Prostate gland (tissue), 2 donors: ENCODE measurements around the gene TPRX1. TPM values are rescaled to one million over a fixed set of nuclear protein-coding genes. Genes with fewer than 3 reads are reported as not detected.
"Not testable (repeated sequence)": the region's sequence is repeated elsewhere in the genome, so short reads cannot be mapped to it uniquely, and the experiment has no call there.

Source experiments
- DNase-seq: peaks from one replicate; pipeline ENCODE4 v3.0.0-alpha.2; 2019; ENCODE audit warnings: low spot score
- H3K27ac ChIP-seq, 2 donors: fragments of 200-600 bp; sonication (generic); 2 replicates each; pipeline ENCODE4 v1.5.1; 2017 to 2019
- H3K27me3 ChIP-seq: fragments of 200-600 bp; sonication (generic); replicated peaks from 2 replicates; pipeline ENCODE4 v1.5.1; 2019; ENCODE audit not compliant: insufficient read depth
- H3K36me3 ChIP-seq, 2 donors: fragments of 200-600 bp; sonication (generic); 1 replicate in 1 of 2; 2 replicates in 1 of 2; pipeline versions ENCODE4 v1.5.1 to v1.8.1; 2017 to 2019
- H3K4me1 ChIP-seq: fragments of 200-600 bp; sonication (generic); replicated peaks from 2 replicates; pipeline ENCODE4 v1.5.1; 2019
- H3K4me3 ChIP-seq, 2 donors: fragments of 200-600 bp; sonication (generic); 2 replicates each; pipeline ENCODE4 v1.5.1; 2017 to 2019
- H3K9me3 ChIP-seq: fragments of 200-600 bp; sonication (generic); 2 replicates; pipeline ENCODE4 v1.5.1; 2017
- POLR2A ChIP-seq: fragments of 450-650 bp; IDR thresholded peaks from one replicate; pipeline ENCODE4 v1.6.1; 2016; ENCODE audit warnings: antibody characterized with exemption, mild to moderate bottlenecking
- POLR2AphosphoS5 ChIP-seq: sonication (generic); formaldehyde crosslinking; IDR thresholded peaks from one replicate; pipeline ENCODE4 v1.6.1; 2017; ENCODE audit warnings: antibody characterized with exemption
- WGBS: methylation state at CpG from one replicate; pipeline ENCODE4 v1.1.5; 2018; 5-methylcytosine and 5-hydroxymethylcytosine counted together
- intact Hi-C: fragments of 100-400 bp; cut with DNase I; formaldehyde crosslinking; loops from one replicate; pipeline ENCODE4 v1.14.2; 2022
- total RNA-seq, 2 donors: library from RNA; depleted of rRNA; stranded (reverse); fragments of >200 nt; gene quantifications; one replicate each; pipeline ENCODE4 v1.1.0, GENCODE V29; 2016
- TF ChIP-seq, protein P1 (sequence below), 4 experiments: fragments of 200-600 bp in 2 of 4; fragments of 450-650 bp in 2 of 4; sonication (generic) in 2 of 4; IDR thresholded peaks; 1 replicate in 3 of 4; 2 replicates in 1 of 4; pipeline ENCODE4 v1.5.1; 2016 to 2019; ENCODE audit warnings: antibody characterized with exemption in 4 of 4, mild to moderate bottlenecking in 2 of 4, moderate library complexity in 2 of 4

Gene TPRX1
- total RNA-seq, 2 donors from 2014 or later = 0.91 TPM; not detected in 1

DNA sequence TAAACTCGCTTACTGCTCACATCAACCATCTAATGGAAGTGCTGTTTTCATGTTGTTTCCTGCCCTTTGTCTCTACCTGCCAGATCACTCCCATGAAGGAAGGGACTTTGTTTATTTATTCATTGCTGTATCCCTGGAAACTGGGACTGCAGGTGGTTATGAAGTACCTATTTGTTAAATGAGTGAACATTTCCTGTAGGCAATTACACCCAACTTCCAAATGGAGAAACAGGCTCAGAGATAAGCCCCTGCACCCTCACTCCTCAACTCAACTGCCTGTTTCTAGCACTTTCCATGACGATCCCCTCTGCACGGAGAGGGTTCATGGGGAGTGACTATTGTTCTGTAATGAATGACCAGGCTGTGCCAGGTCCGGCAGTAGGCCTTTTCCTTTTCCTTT is 27.8 kb downstream of the TPRX1 start:
- 43% methylated on average over 4 of the region's 4 CpGs for WGBS
- TF ChIP-seq, protein P1, sequence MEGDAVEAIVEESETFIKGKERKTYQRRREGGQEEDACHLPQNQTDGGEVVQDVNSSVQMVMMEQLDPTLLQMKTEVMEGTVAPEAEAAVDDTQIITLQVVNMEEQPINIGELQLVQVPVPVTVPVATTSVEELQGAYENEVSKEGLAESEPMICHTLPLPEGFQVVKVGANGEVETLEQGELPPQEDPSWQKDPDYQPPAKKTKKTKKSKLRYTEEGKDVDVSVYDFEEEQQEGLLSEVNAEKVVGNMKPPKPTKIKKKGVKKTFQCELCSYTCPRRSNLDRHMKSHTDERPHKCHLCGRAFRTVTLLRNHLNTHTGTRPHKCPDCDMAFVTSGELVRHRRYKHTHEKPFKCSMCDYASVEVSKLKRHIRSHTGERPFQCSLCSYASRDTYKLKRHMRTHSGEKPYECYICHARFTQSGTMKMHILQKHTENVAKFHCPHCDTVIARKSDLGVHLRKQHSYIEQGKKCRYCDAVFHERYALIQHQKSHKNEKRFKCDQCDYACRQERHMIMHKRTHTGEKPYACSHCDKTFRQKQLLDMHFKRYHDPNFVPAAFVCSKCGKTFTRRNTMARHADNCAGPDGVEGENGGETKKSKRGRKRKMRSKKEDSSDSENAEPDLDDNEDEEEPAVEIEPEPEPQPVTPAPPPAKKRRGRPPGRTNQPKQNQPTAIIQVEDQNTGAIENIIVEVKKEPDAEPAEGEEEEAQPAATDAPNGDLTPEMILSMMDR (IDR thresholded peaks at IDR 0.05) = no peak
- TF ChIP-seq POLR2A (no peak), POLR2AphosphoS5 (peak; percentile 85)
- H3K27me3 ChIP-seq = no peaks in the 10 kb centered on the region
- peaks cover 6% of the 10 kb centered on the region for H3K4me1 ChIP-seq
- intact Hi-C loops = loop anchor here (5.0 kb wide), 1 partner anchor 59 kb away; no protein-coding TSS in a partner anchor
- peaks cover 0 to 4% of the 10 kb centered on the region in 2 donors for H3K36me3 ChIP-seq
- peak; percentile 40 for DNase-seq
- H3K4me3 ChIP-seq = no peak overlapping the region
- H3K27ac ChIP-seq = peak overlapping the region in 1 of 2 donors; percentile 99
- H3K9me3 ChIP-seq = no peaks in the 10 kb centered on the region

DNA sequence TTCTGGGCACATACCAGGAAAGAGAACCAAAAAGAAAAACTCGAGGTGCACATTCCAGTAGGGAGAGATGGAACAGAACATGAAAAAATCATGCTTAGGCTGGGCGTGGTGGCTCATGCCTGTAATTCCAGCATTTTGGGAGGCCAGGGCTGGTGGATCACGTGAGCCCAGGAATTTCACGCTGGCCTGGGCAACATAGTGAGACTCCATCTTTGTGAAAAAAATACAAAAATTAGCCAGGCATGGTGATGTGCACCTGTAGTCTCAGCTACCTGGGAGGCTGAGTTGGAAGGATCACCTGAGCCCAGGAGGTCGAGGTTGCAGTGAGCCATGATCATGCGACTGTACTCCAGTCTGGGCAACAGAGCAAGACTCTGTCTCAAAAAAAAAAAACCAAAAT is 33.1 kb downstream of the TPRX1 start:
- H3K27ac ChIP-seq, H3K27me3 ChIP-seq, H3K4me1 ChIP-seq, H3K9me3 ChIP-seq, H3K4me3 ChIP-seq, H3K36me3 ChIP-seq, DNase-seq, intact Hi-C loops: not testable (repeated sequence)
- WGBS = 90% methylated on average over 6 of the region's 6 CpGs

DNA sequence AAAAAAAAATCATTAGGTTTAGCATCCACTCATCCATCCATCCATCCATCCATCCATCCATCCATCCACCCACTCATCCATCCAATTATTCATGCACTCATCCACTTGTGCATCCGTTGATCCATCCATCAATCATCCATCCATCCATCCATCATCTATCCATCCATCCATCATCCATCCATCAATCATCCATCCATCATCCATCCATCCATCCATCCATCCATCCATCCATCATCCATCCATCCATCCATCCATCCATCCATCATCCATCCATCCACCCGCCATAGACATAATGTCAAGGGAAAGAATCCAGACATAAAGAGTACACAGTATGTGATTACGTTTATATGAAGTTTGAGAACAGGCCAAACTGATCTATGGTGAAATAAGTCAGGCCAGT is 34.8 kb downstream of the TPRX1 start:
- no peak for DNase-seq
- intact Hi-C loops = no loop called here
- Histone ChIP-seq H3K27ac (no peak overlapping the region), H3K36me3 (no peaks in the 10 kb centered on the region), H3K4me1 (no peaks in the 10 kb centered on the region), H3K9me3 (no peaks in the 10 kb centered on the region), H3K27me3 (no peaks in the 10 kb centered on the region), H3K4me3 (no peak overlapping the region)
- WGBS = 78% methylated on average over 3 of the region's 3 CpGs
- no peak for TF ChIP-seq POLR2A
- TF ChIP-seq, protein P1 (IDR thresholded peaks at IDR 0.05) = no peak
- TF ChIP-seq POLR2AphosphoS5 = no peak

DNA sequence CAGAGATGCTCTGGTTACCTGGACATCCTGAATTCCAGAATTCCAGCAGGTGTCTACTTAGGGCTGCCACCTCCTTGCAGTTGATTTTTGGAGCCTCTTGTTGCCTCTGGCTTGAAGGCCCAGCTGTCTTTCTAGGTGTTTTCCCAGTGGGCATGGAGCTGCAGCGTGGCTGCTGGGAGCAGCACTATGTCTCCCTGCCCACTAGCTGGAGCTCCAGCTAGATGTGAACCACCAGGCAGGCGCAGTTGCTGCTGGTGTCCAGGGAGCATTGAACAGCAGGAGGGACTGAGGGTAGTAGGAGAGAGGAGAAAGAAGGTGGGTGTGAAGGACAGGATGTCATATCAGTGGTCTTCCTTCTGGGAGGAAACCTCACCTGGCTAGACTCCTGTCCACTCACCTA is 35.7 kb downstream of the TPRX1 start:
- TF ChIP-seq, protein P1 (IDR thresholded peaks at IDR 0.05) = no peak
- TF ChIP-seq POLR2AphosphoS5 = no peak
- no peak for TF ChIP-seq POLR2A
- DNase-seq = no peak
- H3K27ac ChIP-seq = no peak overlapping the region
- WGBS = 70% methylated on average over 2 of the region's 2 CpGs
- intact Hi-C loops = no loop called here
- H3K4me1 ChIP-seq = no peaks in the 10 kb centered on the region
- no peak overlapping the region for H3K4me3 ChIP-seq
- H3K9me3 ChIP-seq = no peaks in the 10 kb centered on the region
- no peaks in the 10 kb centered on the region for H3K36me3 ChIP-seq
- no peaks in the 10 kb centered on the region for H3K27me3 ChIP-seq

DNA sequence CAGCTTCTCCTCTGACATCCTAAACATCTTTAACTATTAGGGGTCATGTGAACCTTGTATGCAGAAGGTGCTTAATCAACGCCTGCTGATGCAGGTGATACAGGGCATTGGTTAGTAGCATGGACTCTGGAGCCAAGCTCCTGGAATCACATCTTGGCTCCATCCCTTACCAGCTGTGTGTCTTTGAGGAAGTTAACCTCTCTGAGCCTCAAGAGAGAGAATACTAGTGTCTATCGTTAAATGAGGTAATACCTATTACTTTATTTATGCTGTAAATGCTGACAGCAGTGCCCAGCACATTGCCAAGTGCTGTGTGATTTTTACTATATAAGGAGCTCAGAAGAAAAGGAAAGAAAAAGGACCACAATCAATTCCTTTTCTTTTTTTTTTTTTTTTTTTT is 37.0 kb downstream of the TPRX1 start:
- no peaks in the 10 kb centered on the region for H3K9me3 ChIP-seq
- no peaks in the 10 kb centered on the region for H3K36me3 ChIP-seq
- no peak overlapping the region for H3K27ac ChIP-seq
- H3K4me3 ChIP-seq = no peak overlapping the region
- no peak for DNase-seq
- 95% methylated on average over 2 of the region's 2 CpGs for WGBS
- intact Hi-C loops = loop anchor here (2.0 kb wide), 1 partner anchor 21 kb away; no protein-coding TSS in a partner anchor
- H3K27me3 ChIP-seq = no peaks in the 10 kb centered on the region
- no peaks in the 10 kb centered on the region for H3K4me1 ChIP-seq
- TF ChIP-seq POLR2A (no peak), POLR2AphosphoS5 (no peak)
- TF ChIP-seq, protein P1 (IDR thresholded peaks at IDR 0.05) = no peak
